ENCODE results near the gene PPTC7.

DNA sequence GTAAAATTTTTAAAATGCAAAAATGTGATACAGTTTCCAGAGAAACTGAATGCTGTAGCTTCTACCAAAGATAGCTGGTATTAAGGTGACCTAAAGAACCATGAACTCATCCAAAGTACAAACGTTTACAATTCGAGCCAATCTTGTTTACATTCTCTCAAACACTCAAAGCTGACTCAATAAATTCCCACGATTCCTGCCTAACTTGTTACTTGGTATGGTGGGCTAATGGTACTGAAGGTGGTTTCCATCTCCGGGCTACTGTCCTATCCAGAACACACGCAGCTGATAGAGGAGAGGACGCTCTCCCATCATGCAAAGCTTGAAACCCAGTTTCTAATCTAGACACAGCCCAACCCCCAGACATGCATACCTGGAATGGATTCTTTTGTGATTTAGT, 49.5 kb downstream of the PPTC7 start:
- TF ChIP-seq GATA2 (IDR thresholded peaks at IDR 0.05; ENCODE audit: low read depth, low read length) = no peak
- TF ChIP-seq GATA3 (IDR thresholded peaks at IDR 0.05; ENCODE audit: low read depth, low read length) = no peak
